OCI-LY1 (cell line): Measurements from ENCODE around the gene PCDHGA11.
"Not testable (repeated sequence)": the region's sequence is repeated elsewhere in the genome, so short reads cannot be mapped to it uniquely, and the experiment has no call there.

Source experiments
- H2AFZ ChIP-seq: fragments of 200-600 bp; sonication (generic), shearing (Covaris generic); 2 replicates; pipeline ENCODE4 v1.6.0; 2014; ENCODE audit warnings: antibody characterized with exemption, mild to moderate bottlenecking, low read length
- H3F3A ChIP-seq: fragments of 200-600 bp; sonication (generic), shearing (Covaris generic); 2 replicates; pipeline ENCODE4 v1.6.0; 2014; ENCODE audit warnings: mild to moderate bottlenecking, antibody characterized with exemption, low read length, moderate library complexity; ENCODE audit not compliant: insufficient read depth
- H3K27ac ChIP-seq: fragments of 200-600 bp; sonication (generic); 2 replicates; pipeline ENCODE4 v1.5.1; 2014; ENCODE audit warnings: low read length, mixed run types, mild to moderate bottlenecking, low read depth; ENCODE audit not compliant: poor library complexity, severe bottlenecking
- H3K27me3 ChIP-seq: fragments of 200-600 bp; sonication (generic); 2 replicates; pipeline ENCODE4 v1.6.0; 2014; ENCODE audit warnings: antibody characterized with exemption, mild to moderate bottlenecking, low read length, moderate library complexity; ENCODE audit not compliant: insufficient read depth
- H3K36me3 ChIP-seq: fragments of 200-600 bp; sonication (generic); 2 replicates; pipeline ENCODE4 v1.6.1; 2014; ENCODE audit warnings: mild to moderate bottlenecking, antibody characterized with exemption, low read length, moderate library complexity, mixed read lengths; ENCODE audit not compliant: insufficient read depth
- H3K4me1 ChIP-seq: fragments of 200-600 bp; sonication (generic); 2 replicates; pipeline ENCODE4 v1.5.1; 2014; ENCODE audit warnings: mild to moderate bottlenecking, low read length, moderate library complexity; ENCODE audit not compliant: insufficient read depth, severe bottlenecking
- H3K4me2 ChIP-seq: fragments of 200-600 bp; sonication (generic), shearing (Covaris generic); 2 replicates; pipeline ENCODE4 v1.6.1; 2014; ENCODE audit warnings: low read length
- H3K4me3 ChIP-seq: fragments of 200-600 bp; sonication (generic); 2 replicates; pipeline ENCODE4 v1.5.1; 2014; ENCODE audit warnings: low read length, low read depth, mild to moderate bottlenecking, mixed read lengths; ENCODE audit not compliant: poor library complexity, severe bottlenecking
- H3K79me2 ChIP-seq: fragments of 200-600 bp; shearing (Covaris generic); 2 replicates; pipeline ENCODE4 v1.6.1; 2016; ENCODE audit warnings: mixed run types, low read length, mixed read lengths; ENCODE audit not compliant: insufficient read depth
- H3K9ac ChIP-seq: fragments of 200-600 bp; sonication (generic), shearing (Covaris generic); 2 replicates; pipeline ENCODE4 v1.6.1; 2014; ENCODE audit warnings: mild to moderate bottlenecking, low read length, mixed read lengths
- H3K9me2 ChIP-seq: fragments of 200-600 bp; sonication (generic), shearing (Covaris generic); 2 replicates; pipeline ENCODE4 v1.6.1; 2014; ENCODE audit warnings: low read depth, mild to moderate bottlenecking, low read length, mixed read lengths
- H3K9me3 ChIP-seq: fragments of 200-600 bp; shearing (Covaris generic); 2 replicates; pipeline ENCODE4 v1.6.1; 2014; ENCODE audit warnings: low read length, mixed read lengths
- H4K20me1 ChIP-seq: fragments of 200-600 bp; sonication (generic), shearing (Covaris generic); 2 replicates; pipeline ENCODE4 v1.6.0; 2016; ENCODE audit warnings: mild to moderate bottlenecking, low read length; ENCODE audit not compliant: insufficient read depth
- CTCF ChIP-seq: fragments of 200-600 bp; sonication (generic), shearing (Covaris generic); IDR thresholded peaks from 2 replicates; pipeline ENCODE4 v1.5.1; 2017; ENCODE audit warnings: mild to moderate bottlenecking, antibody characterized with exemption, low read length, moderate library complexity, mixed read lengths
- EZH2 ChIP-seq: fragments of 200-600 bp; sonication (generic), shearing (Covaris generic); IDR thresholded peaks from 2 replicates; pipeline ENCODE4 v1.8.0; 2017; ENCODE audit warnings: borderline replicate concordance, mixed run types, mild to moderate bottlenecking, antibody characterized with exemption, low read length, moderate library complexity, mixed read lengths

PCDHGA11 gene

GRCh38 chr5:141383345-141383744 is 37.5 kb upstream of the PCDHGA11 start:
- no peak overlapping the region for H2AFZ ChIP-seq
- no peaks in the 10 kb centered on the region for H3K4me1 ChIP-seq
- TF ChIP-seq CTCF (no peak), EZH2 (no peak)
- no peaks in the 10 kb centered on the region for H3K79me2 ChIP-seq
- peaks cover 9% of the 10 kb centered on the region for H3K9me3 ChIP-seq
- no peaks in the 10 kb centered on the region for H3K9me2 ChIP-seq
- no peaks in the 10 kb centered on the region for H4K20me1 ChIP-seq
- H3K36me3 ChIP-seq, result no peaks in the 10 kb centered on the region
- no peak overlapping the region for H3K9ac ChIP-seq
- H3K27me3 ChIP-seq, result no peaks in the 10 kb centered on the region
- H3K27ac ChIP-seq, result no peak overlapping the region
- no peak overlapping the region for H3K4me3 ChIP-seq
- no peaks in the 10 kb centered on the region for H3F3A ChIP-seq
- no peak overlapping the region for H3K4me2 ChIP-seq

- no peaks in the 10 kb centered on the region for H3K4me1 ChIP-seq
- H3K9ac ChIP-seq, result no peak overlapping the region
- H3K36me3 ChIP-seq, result no peaks in the 10 kb centered on the region
- no peak overlapping the region for H3K4me3 ChIP-seq
- no peak overlapping the region for H3K27ac ChIP-seq
- no peak overlapping the region for H3K4me2 ChIP-seq
- no peaks in the 10 kb centered on the region for H3K9me2 ChIP-seq
- TF ChIP-seq EZH2, result no peak
- no peak for TF ChIP-seq CTCF
- no peaks in the 10 kb centered on the region for H3K79me2 ChIP-seq
- H3K27me3 ChIP-seq, result no peaks in the 10 kb centered on the region
- H2AFZ ChIP-seq, result no peak overlapping the region
- no peaks in the 10 kb centered on the region for H4K20me1 ChIP-seq
- H3F3A ChIP-seq, result no peaks in the 10 kb centered on the region
- peaks cover 12% of the 10 kb centered on the region for H3K9me3 ChIP-seq
These were observed 36.2 kb upstream of the PCDHGA11 start for GRCh38 chr5:141384471-141385267.

DNA sequence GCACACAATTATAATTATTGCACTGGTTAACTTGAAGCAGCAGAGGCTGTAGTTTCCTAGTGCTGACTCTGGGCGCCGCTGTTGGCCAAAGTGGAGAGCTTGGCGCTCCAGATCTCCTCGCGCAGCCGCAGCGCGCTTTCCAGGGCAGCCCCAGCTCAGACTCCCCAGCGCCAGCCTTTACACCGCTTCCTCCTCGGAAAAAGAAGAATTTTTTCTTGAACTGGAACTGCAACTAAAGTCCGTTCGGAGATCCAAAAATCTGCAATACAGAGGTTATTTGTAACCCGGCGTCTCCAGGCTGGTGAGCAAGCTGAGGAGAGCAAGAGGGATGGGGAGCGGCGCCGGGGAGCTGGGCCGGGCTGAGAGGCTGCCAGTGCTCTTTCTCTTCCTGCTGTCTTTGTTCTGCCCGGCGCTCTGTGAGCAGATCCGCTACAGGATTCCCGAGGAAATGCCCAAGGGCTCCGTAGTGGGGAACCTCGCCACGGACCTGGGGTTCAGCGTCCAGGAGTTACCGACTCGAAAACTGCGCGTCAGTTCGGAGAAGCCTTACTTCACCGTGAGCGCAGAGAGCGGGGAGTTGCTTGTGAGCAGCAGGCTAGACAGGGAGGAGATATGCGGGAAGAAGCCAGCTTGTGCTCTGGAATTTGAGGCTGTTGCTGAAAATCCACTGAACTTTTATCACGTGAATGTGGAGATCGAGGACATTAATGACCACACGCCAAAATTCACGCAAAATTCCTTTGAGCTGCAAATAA is 33.1 kb upstream of the PCDHGA11 start, which contains the start of gene PCDHGB4:
Gene PCDHGB4 (plus strand): TSS at position 142 of the 755 bp plus-strand sequence. CDS start 187 bp downstream, at position 329.
- H3K27ac ChIP-seq, H3K9me2 ChIP-seq, H3K4me1 ChIP-seq, H3F3A ChIP-seq, H3K36me3 ChIP-seq, H4K20me1 ChIP-seq, H3K9ac ChIP-seq, H3K4me3 ChIP-seq, H3K4me2 ChIP-seq, H3K27me3 ChIP-seq, H3K79me2 ChIP-seq, H2AFZ ChIP-seq: not testable (repeated sequence)
- peaks cover 13% of the 10 kb centered on the region for H3K9me3 ChIP-seq
